Ishikawa (cell line): ENCODE results near the gene ZNF467.

ENCODE experiments used
- CEBPB ChIP-seq: IDR thresholded peaks from 2 replicates; pipeline ENCODE4 v1.6.1; 2012
- MAX ChIP-seq: IDR thresholded peaks from 2 replicates; pipeline ENCODE4 v1.6.1; 2012
- YY1 ChIP-seq: IDR thresholded peaks from 2 replicates; pipeline ENCODE4 v1.6.1; 2012; ENCODE audit warnings: low read depth

GRCh38 chr7:149719912-149720335 lies 53.5 kb downstream of the ZNF467 start:
- no peak for TF ChIP-seq MAX
- no peak for TF ChIP-seq CEBPB
- no peak for TF ChIP-seq YY1
